ENCODE data around the gene RNF213.
"Not testable (repeated sequence)": the region's sequence is repeated elsewhere in the genome, so short reads cannot be mapped to it uniquely, and the experiment has no call there.

RNF213 gene

GRCh38 chr17:80295146-80295545 is 34.5 kb downstream of the RNF213 start:
- no peak for DNase-seq (ENCODE audit: low spot score)

GRCh38 chr17:80295559-80295958 is 34.9 kb downstream of the RNF213 start:
- no peak for DNase-seq (ENCODE audit: low spot score)

- DNase-seq (ENCODE audit: low spot score), result no peak
Measured at GRCh38 chr17:80296221-80296620, 35.6 kb downstream of the RNF213 start.

- no peak for DNase-seq (ENCODE audit: low spot score)
Measured at GRCh38 chr17:80297996-80298560, 37.4 kb downstream of the RNF213 start.

GRCh38 chr17:80299350-80300100 is 38.9 kb downstream of the RNF213 start:
- DNase-seq (ENCODE audit: low spot score), result not testable (repeated sequence)

- DNase-seq (ENCODE audit: low spot score), result not testable (repeated sequence)
Measured at GRCh38 chr17:80300756-80301155, 40.1 kb downstream of the RNF213 start.

- DNase-seq (ENCODE audit: low spot score), result no peak
Measured at GRCh38 chr17:80303824-80304223, 43.2 kb downstream of the RNF213 start.

- no peak for DNase-seq (ENCODE audit: low spot score)
Measured at GRCh38 chr17:80307994-80308691, 47.5 kb downstream of the RNF213 start.

- no peak for DNase-seq (ENCODE audit: low spot score)
Measured at GRCh38 chr17:80308692-80309517, 48.3 kb downstream of the RNF213 start.

GRCh38 chr17:80311216-80311827 is 50.7 kb downstream of the RNF213 start:
- DNase-seq (ENCODE audit: low spot score), result no peak

GRCh38 chr17:80312621-80313135 is 52.0 kb downstream of the RNF213 start:
- DNase-seq (ENCODE audit: low spot score), result no peak

- no peak for DNase-seq (ENCODE audit: low spot score)
Measured at GRCh38 chr17:80313160-80313829, 52.6 kb downstream of the RNF213 start.

GRCh38 chr17:80313946-80314345 is 53.3 kb downstream of the RNF213 start:
- DNase-seq (ENCODE audit: low spot score), result not testable (repeated sequence)

GRCh38 chr17:80315517-80316182 is 55.0 kb downstream of the RNF213 start:
- no peak for DNase-seq (ENCODE audit: low spot score)

GRCh38 chr17:80316431-80316830 is 55.8 kb downstream of the RNF213 start:
- DNase-seq (ENCODE audit: low spot score), result no peak

GRCh38 chr17:80316927-80317705 is 56.5 kb downstream of the RNF213 start:
- no peak for DNase-seq (ENCODE audit: low spot score)

GRCh38 chr17:80317706-80317980 is 57.0 kb downstream of the RNF213 start:
- no peak for DNase-seq (ENCODE audit: low spot score)

- no peak for DNase-seq (ENCODE audit: low spot score)
Measured at GRCh38 chr17:80318166-80318565, 57.5 kb downstream of the RNF213 start.

- no peak for DNase-seq (ENCODE audit: low spot score)
Measured at GRCh38 chr17:80319262-80319998, 58.8 kb downstream of the RNF213 start.
